Stomach (tissue), 4 donors: ENCODE results near the gene GZF1.

Source experiments
- CTCF ChIP-seq, 7 experiments: fragments of 450-650 bp in 4 of 7; fragments of 200-600 bp in 3 of 7; sonication (generic) in 3 of 7; IDR thresholded peaks; one replicate each; pipeline ENCODE4 v1.5.1; 2016 to 2019; ENCODE audit warnings: antibody characterized with exemption in 7 of 7, control low read depth in 2 of 7, mild to moderate bottlenecking in 1 of 7
- POLR2A ChIP-seq, 4 donors: fragments of 450-650 bp; IDR thresholded peaks; one replicate each; pipeline ENCODE4 v1.6.1; 2016; ENCODE audit warnings: antibody characterized with exemption in 4 of 4, control low read depth in 2 of 4, mild to moderate bottlenecking in 1 of 4, moderate library complexity in 1 of 4

GRCh38 chr20:23335521-23335920 lies 26.5 kb upstream of the GZF1 start:
- no peak for TF ChIP-seq CTCF (IDR thresholded peaks at IDR 0.05)
- TF ChIP-seq POLR2A (IDR thresholded peaks at IDR 0.05) = no peak
